Panc1 (cell line): ENCODE data around the gene ZNF76. TPM values are rescaled to one million over a fixed set of nuclear protein-coding genes. Genes with fewer than 3 reads are reported as not detected.

Experiments used
- ATAC-seq: fragments of 200-7000 bp; cut with Tn5 transposase; 2 replicates; pipeline ENCODE4 v1.9.1; 2020; ENCODE audit warnings: mild to moderate bottlenecking, moderate library complexity
- BruUV-seq: library from RNA; stranded (reverse); fragments of 400-500 nt; replicated peaks from 2 replicates; lab custom pipeline; 2021; lab: Mats Ljungman, UMichigan
- CTCF ChIA-PET: fragments of 300-600 bp; sonication (Branson Sonifier 250); formaldehyde crosslinking; loops from one replicate; lab custom pipeline; 2022; ENCODE audit warnings: antibody characterized with exemption; lab: Charles Lee
- POLR2A ChIA-PET: fragments of 300-600 bp; sonication (Branson Sonifier 250); formaldehyde crosslinking; loops from one replicate; lab custom pipeline; 2022; ENCODE audit warnings: antibody characterized with exemption; lab: Charles Lee
- DNase-seq: peaks from one replicate; pipeline ENCODE4 v3.0.0-alpha.2; 2010; ENCODE audit warnings: low read depth, low spot score
- H3K27ac ChIP-seq: 2 replicates; pipeline ENCODE4 v1.5.1; 2011; ENCODE audit warnings: mild to moderate bottlenecking, low read length, inconsistent platforms
- H3K27me3 ChIP-seq: fragments of 200-500 bp; sonication (Bioruptor generic); 2 replicates; pipeline ENCODE4 v1.6.0; 2014; ENCODE audit warnings: low read length, inconsistent platforms; ENCODE audit not compliant: control insufficient read depth, insufficient read depth
- H3K36me3 ChIP-seq: fragments of 200-500 bp; sonication (Bioruptor generic); 2 replicates; pipeline ENCODE4 v1.5.1; 2014; ENCODE audit warnings: inconsistent platforms, mild to moderate bottlenecking, low read length, moderate library complexity; ENCODE audit not compliant: control insufficient read depth, insufficient read depth
- H3K4me1 ChIP-seq: 2 replicates; pipeline ENCODE4 v1.5.1; 2011; ENCODE audit warnings: inconsistent platforms, mild to moderate bottlenecking, low read length, moderate library complexity; ENCODE audit not compliant: control insufficient read depth, insufficient read depth
- H3K4me3 ChIP-seq, 2 experiments: 2 replicates each; pipeline ENCODE4 v1.5.1; 2011 to 2012; ENCODE audit warnings: low read depth in 2 of 2, low read length in 2 of 2, mild to moderate bottlenecking in 2 of 2, inconsistent platforms in 1 of 2, moderate library complexity in 1 of 2
- H3K9me3 ChIP-seq: fragments of 200-500 bp; sonication (Bioruptor generic); 2 replicates; pipeline ENCODE4 v1.5.1; 2014; ENCODE audit warnings: low read depth, mild to moderate bottlenecking, inconsistent platforms, low read length, moderate library complexity; ENCODE audit not compliant: control insufficient read depth, insufficient read depth
- CTCF ChIP-seq: fragments of 450-650 bp; IDR thresholded peaks from 2 replicates; pipeline ENCODE4 v1.5.1; 2017; ENCODE audit warnings: mild to moderate bottlenecking
- POLR2AphosphoS5 ChIP-seq: IDR thresholded peaks from 2 replicates; pipeline ENCODE4 v1.6.1; 2012; ENCODE audit warnings: mild to moderate bottlenecking, low read depth, low read length, moderate library complexity
- REST ChIP-seq, 2 experiments: IDR thresholded peaks; 2 replicates each; pipeline ENCODE4 v1.6.1; 2011 to 2012; ENCODE audit warnings: low read depth in 2 of 2, control low read depth in 1 of 2, low read length in 1 of 2, mild to moderate bottlenecking in 1 of 2, moderate library complexity in 1 of 2; ENCODE audit not compliant: insufficient read depth in 1 of 2
- SIN3A ChIP-seq: IDR thresholded peaks from 2 replicates; pipeline ENCODE4 v1.6.1; 2012; ENCODE audit warnings: low read depth, mild to moderate bottlenecking, low read length, moderate library complexity, borderline replicate concordance; ENCODE audit not compliant: insufficient read depth
- TCF7L2 ChIP-seq: IDR thresholded peaks from 2 replicates; pipeline ENCODE4 v1.6.1; 2011; ENCODE audit warnings: mild to moderate bottlenecking, low read depth, low read length, inconsistent platforms
- in situ Hi-C: cut with HindIII; loops from 2 replicates; pipeline ENCODE4 v1.10.0; 2016; ENCODE audit warnings: low sequenced_read_pairs, low pct_unique_long_range_greater_than_20kb
- intact Hi-C: fragments of 100-400 bp; cut with micrococcal nuclease; formaldehyde crosslinking; loops from one replicate; pipeline ENCODE4 v1.10.0; 2022; ENCODE audit not compliant: unreplicated experiment
- total RNA-seq: library from RNA; stranded (reverse); gene quantifications from one replicate; pipeline ENCODE4 v1.2.1, GENCODE V29; 2021; ENCODE audit not compliant: unreplicated experiment

ZNF76 gene
- total RNA-seq, 1 experiment from 2014 or later = 41.5 TPM

- in situ Hi-C loops (no loop called here), intact Hi-C loops (no loop called here)
- H3K27ac ChIP-seq = no peak overlapping the region
- ATAC-seq (no peak), DNase-seq (no peak)
- H3K4me3 ChIP-seq = no peak overlapping the region
- ChIA-PET POLR2A (no interaction called here), CTCF (no interaction called here)
- H3K4me1 ChIP-seq = no peaks in the 10 kb centered on the region
- H3K27me3 ChIP-seq = no peaks in the 10 kb centered on the region
- no peaks in the 10 kb centered on the region for H3K36me3 ChIP-seq
- no peaks in the 10 kb centered on the region for H3K9me3 ChIP-seq
- no peak for TF ChIP-seq TCF7L2
- no peak for TF ChIP-seq SIN3A
- no peak for TF ChIP-seq REST (IDR thresholded peaks at IDR 0.05; ENCODE audit: insufficient read depth in 1 of 2, low read depth in 2 of 2, low read length in 1 of 2)
- TF ChIP-seq CTCF = no peak
- TF ChIP-seq POLR2AphosphoS5 = no peak
- BruUV-seq = no TSS peak
Measured at GRCh38 chr6:35248300-35248699, 11.2 kb upstream of the ZNF76 start.

GRCh38 chr6:35248965-35249364, 10.6 kb upstream of the ZNF76 start:
- no peak for ATAC-seq
- Histone ChIP-seq H3K36me3 (no peaks in the 10 kb centered on the region), H3K4me3 (no peak overlapping the region), H3K4me1 (no peaks in the 10 kb centered on the region), H3K27ac (no peak overlapping the region), H3K27me3 (no peaks in the 10 kb centered on the region), H3K9me3 (no peaks in the 10 kb centered on the region)
- in situ Hi-C loops = no loop called here
- ChIA-PET CTCF (no interaction called here), POLR2A (no interaction called here)
- no peak for TF ChIP-seq POLR2AphosphoS5
- no peak for TF ChIP-seq TCF7L2
- TF ChIP-seq REST (IDR thresholded peaks at IDR 0.05; ENCODE audit: insufficient read depth in 1 of 2, low read depth in 2 of 2, low read length in 1 of 2) = no peak
- no peak for TF ChIP-seq SIN3A
- no peak for TF ChIP-seq CTCF
- no TSS peak for BruUV-seq
- intact Hi-C loops = no loop called here
- DNase-seq = no peak
